HepG2 (cell line): ENCODE measurements around the gene PTK7. TPM values are rescaled to one million over a fixed set of nuclear protein-coding genes. Genes with fewer than 3 reads are reported as not detected.

Experiments used
- ATF1 ChIP-seq: IDR thresholded peaks from 2 replicates; pipeline ENCODE4 v1.6.1; 2016; ENCODE audit warnings: mild to moderate bottlenecking, control low read depth
- DNMT1 ChIP-seq: sonication (generic); formaldehyde crosslinking; IDR thresholded peaks from 2 replicates; pipeline ENCODE4 v1.5.1; 2020; ENCODE audit warnings: mild to moderate bottlenecking, missing genetic modification reagents
- GMEB1 ChIP-seq: sonication (generic); formaldehyde crosslinking; IDR thresholded peaks from 2 replicates; pipeline ENCODE4 v1.5.1; 2020; ENCODE audit warnings: missing genetic modification reagents, mild to moderate bottlenecking, borderline replicate concordance
- GZF1 ChIP-seq: sonication (generic); formaldehyde crosslinking; IDR thresholded peaks from 2 replicates; pipeline ENCODE4 v1.5.1; 2020; ENCODE audit warnings: mild to moderate bottlenecking, missing genetic modification reagents
- HOXA9 ChIP-seq: sonication (generic); formaldehyde crosslinking; IDR thresholded peaks from 2 replicates; pipeline ENCODE4 v1.8.1; 2022; ENCODE audit warnings: missing genetic modification reagents, mild to moderate bottlenecking, moderate library complexity, borderline replicate concordance
- KAT8 ChIP-seq: IDR thresholded peaks from 2 replicates; pipeline ENCODE4 v1.6.1; 2016; ENCODE audit warnings: missing genetic modification reagents, missing compliant biosample characterization
- MAFF ChIP-seq: IDR thresholded peaks from 2 replicates; pipeline ENCODE4 v1.6.1; 2011; ENCODE audit warnings: low read depth, low read length, improper control_type of control experiment
- NPAS2 ChIP-seq: sonication (generic); formaldehyde crosslinking; IDR thresholded peaks from 2 replicates; pipeline ENCODE4 v1.8.0; 2022; ENCODE audit warnings: mild to moderate bottlenecking, missing genetic modification reagents, borderline replicate concordance
- RBFOX2 ChIP-seq: fragments of 200-400 bp; formaldehyde crosslinking; IDR thresholded peaks from 2 replicates; pipeline ENCODE4 v1.6.1; 2017; ENCODE audit warnings: low read depth, mild to moderate bottlenecking, low read length
- SKI ChIP-seq: fragments of 450-650 bp; IDR thresholded peaks from one replicate; pipeline ENCODE4 v1.6.1; 2018; ENCODE audit warnings: mild to moderate bottlenecking; ENCODE audit not compliant: partially characterized antibody
- SRY ChIP-seq: sonication (generic); formaldehyde crosslinking; IDR thresholded peaks from 2 replicates; pipeline ENCODE4 v1.8.0; 2022; ENCODE audit warnings: mild to moderate bottlenecking, missing genetic modification reagents
- TFE3 ChIP-seq: IDR thresholded peaks from 2 replicates; pipeline ENCODE4 v1.6.1; 2016
- THYN1 ChIP-seq: sonication (generic); formaldehyde crosslinking; IDR thresholded peaks from 2 replicates; pipeline ENCODE4 v1.8.1; 2023; ENCODE audit warnings: low read depth, mild to moderate bottlenecking, moderate library complexity, missing genetic modification reagents, borderline replicate concordance
- ZHX1 ChIP-seq: sonication (generic); formaldehyde crosslinking; IDR thresholded peaks from 2 replicates; pipeline ENCODE4 v1.8.1; 2022; ENCODE audit warnings: low read depth, mild to moderate bottlenecking, missing genetic modification reagents
- ZNF235 ChIP-seq: sonication (generic); formaldehyde crosslinking; IDR thresholded peaks from 2 replicates; pipeline ENCODE4 v1.8.1; 2023; ENCODE audit warnings: mild to moderate bottlenecking, missing genetic modification reagents, borderline replicate concordance
- ZNF263 ChIP-seq: sonication (generic); formaldehyde crosslinking; IDR thresholded peaks from 2 replicates; pipeline ENCODE4 v1.4.0; 2020; ENCODE audit warnings: missing genetic modification reagents
- ZNF530 ChIP-seq: sonication (generic); formaldehyde crosslinking; IDR thresholded peaks from 2 replicates; pipeline ENCODE4 v1.5.0; 2020; ENCODE audit warnings: low read depth, mild to moderate bottlenecking, missing genetic modification reagents
- ZNF543 ChIP-seq: sonication (generic); formaldehyde crosslinking; IDR thresholded peaks from 2 replicates; pipeline ENCODE4 v1.4.0; 2020; ENCODE audit warnings: mild to moderate bottlenecking, missing genetic modification reagents
- ZNF598 ChIP-seq: sonication (generic); formaldehyde crosslinking; IDR thresholded peaks from 2 replicates; pipeline ENCODE4 v1.5.1; 2020; ENCODE audit warnings: mild to moderate bottlenecking, missing genetic modification reagents, borderline replicate concordance
- ZNF644 ChIP-seq: IDR thresholded peaks from 2 replicates; pipeline ENCODE4 v1.6.1; 2016; ENCODE audit warnings: low read depth
- ZSCAN21 ChIP-seq: sonication (generic); formaldehyde crosslinking; IDR thresholded peaks from 2 replicates; pipeline ENCODE4 v1.8.0; 2022; ENCODE audit warnings: mild to moderate bottlenecking, missing genetic modification reagents, moderate library complexity, borderline replicate concordance
- polyA plus RNA-seq, 8 experiments: library from polyadenylated mRNA; depleted of rRNA in 3 of 8; stranded (reverse) in 7 of 8; unstranded in 1 of 8; fragments of >200 nt; fragmentation: Illumina TruSeq in 4 of 8; extraction: Trizol in 4 of 8; gene quantifications; 2 replicates each; pipeline versions ENCODE4 v1.2.1 to v1.2.3, GENCODE V29; 2011 to 2016; ENCODE audit warnings: low read depth in 4 of 8, missing spikeins in 1 of 8, mixed read lengths in 1 of 8; ENCODE audit not compliant: insufficient read depth in 1 of 8
- total RNA-seq, 5 experiments: library from RNA; depleted of rRNA; stranded (reverse); fragments of >200 nt; fragmentation: Illumina TruSeq; extraction: Trizol; gene quantifications; 2 replicates each; pipeline ENCODE4 v1.2.3, GENCODE V29; 2016; ENCODE audit warnings: low read depth in 1 of 5

The PTK7 gene
- total and polyA plus RNA-seq, 2 of the 13 experiments (the other 11 are each of a cell fraction or from before 2014, with no cell fraction given): 98.5 to 99.8 TPM

- TF ChIP-seq ZHX1 (no peak), GMEB1 (peak; percentile 43; the same call in 1 of the 2 replicates), HOXA9 (no peak), RBFOX2 (peak; percentile 52; the same call in 1 of the 2 replicates), ATF1 (CRISPR knock-in tag) (peak; percentile 49; the same call in 1 of the 2 replicates), SKI (peak; percentile 50), ZNF235 (no peak), DNMT1 (CRISPR knock-in tag) (no peak), ZSCAN21 (CRISPR knock-in tag) (peak; percentile 43; the same call in 1 of the 2 replicates), THYN1 (CRISPR knock-in tag) (no peak), NPAS2 (CRISPR knock-in tag) (no peak), ZNF530 (CRISPR knock-in tag) (no peak), ZNF263 (peak; percentile 99), ZNF644 (CRISPR knock-in tag) (0 out of 2 replicates have a peak, but pooled peaks have one; percentile 6), ZNF598 (peak; percentile 74; the same call in 1 of the 2 replicates), GZF1 (CRISPR knock-in tag) (0 out of 2 replicates have a peak, but pooled peaks have one; percentile 54), SRY (CRISPR knock-in tag) (peak; percentile 89; the same call in 1 of the 2 replicates), ZNF543 (CRISPR knock-in tag) (peak; percentile 86; the same call in 1 of the 2 replicates), MAFF (no peak), KAT8 (CRISPR knock-in tag) (peak; percentile 78), TFE3 (peak; percentile 62)
Measured at GRCh38 chr6:43174263-43175112, 98.4 kb downstream of the PTK7 start (continued).
